ENCODE results near the gene EEFSEC.

DNA sequence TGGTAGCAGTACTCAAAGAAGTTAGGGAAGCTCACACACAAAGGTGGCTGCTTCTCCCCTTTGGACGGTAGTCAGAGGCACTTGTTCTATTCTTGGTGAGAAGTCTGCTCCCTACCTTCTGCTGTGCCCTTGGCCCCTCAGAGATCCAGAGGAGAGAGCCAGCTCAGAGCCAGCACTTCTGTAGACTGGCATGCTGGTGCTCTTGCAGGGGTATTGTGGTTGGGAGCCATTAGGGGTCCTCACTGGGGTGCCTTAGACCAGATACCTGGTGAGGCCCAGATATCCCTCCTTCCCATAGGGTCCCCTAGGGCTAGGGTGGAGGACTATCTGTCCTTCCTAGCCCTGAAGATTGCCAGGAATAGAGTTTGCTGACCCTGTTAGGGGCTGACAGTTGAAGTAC lies 140.6 kb downstream of the EEFSEC start:
- TF ChIP-seq POLR2AphosphoS5 (IDR thresholded peaks at IDR 0.05) (no peak), POLR2A (IDR thresholded peaks at IDR 0.05; ENCODE audit: low read depth) (no peak), EP300 (IDR thresholded peaks at IDR 0.05) (no peak)
- TF ChIP-seq, protein P1, sequence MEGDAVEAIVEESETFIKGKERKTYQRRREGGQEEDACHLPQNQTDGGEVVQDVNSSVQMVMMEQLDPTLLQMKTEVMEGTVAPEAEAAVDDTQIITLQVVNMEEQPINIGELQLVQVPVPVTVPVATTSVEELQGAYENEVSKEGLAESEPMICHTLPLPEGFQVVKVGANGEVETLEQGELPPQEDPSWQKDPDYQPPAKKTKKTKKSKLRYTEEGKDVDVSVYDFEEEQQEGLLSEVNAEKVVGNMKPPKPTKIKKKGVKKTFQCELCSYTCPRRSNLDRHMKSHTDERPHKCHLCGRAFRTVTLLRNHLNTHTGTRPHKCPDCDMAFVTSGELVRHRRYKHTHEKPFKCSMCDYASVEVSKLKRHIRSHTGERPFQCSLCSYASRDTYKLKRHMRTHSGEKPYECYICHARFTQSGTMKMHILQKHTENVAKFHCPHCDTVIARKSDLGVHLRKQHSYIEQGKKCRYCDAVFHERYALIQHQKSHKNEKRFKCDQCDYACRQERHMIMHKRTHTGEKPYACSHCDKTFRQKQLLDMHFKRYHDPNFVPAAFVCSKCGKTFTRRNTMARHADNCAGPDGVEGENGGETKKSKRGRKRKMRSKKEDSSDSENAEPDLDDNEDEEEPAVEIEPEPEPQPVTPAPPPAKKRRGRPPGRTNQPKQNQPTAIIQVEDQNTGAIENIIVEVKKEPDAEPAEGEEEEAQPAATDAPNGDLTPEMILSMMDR (IDR thresholded peaks at IDR 0.05) = no peak
